ENCODE data around the gene TULP4.
A peak's percentile ranks its signal among the peaks of the same experiment; 100 is the strongest.
"Not testable (repeated sequence)": the region's sequence is repeated elsewhere in the genome, so short reads cannot be mapped to it uniquely, and the experiment has no call there.

Gene TULP4

DNA sequence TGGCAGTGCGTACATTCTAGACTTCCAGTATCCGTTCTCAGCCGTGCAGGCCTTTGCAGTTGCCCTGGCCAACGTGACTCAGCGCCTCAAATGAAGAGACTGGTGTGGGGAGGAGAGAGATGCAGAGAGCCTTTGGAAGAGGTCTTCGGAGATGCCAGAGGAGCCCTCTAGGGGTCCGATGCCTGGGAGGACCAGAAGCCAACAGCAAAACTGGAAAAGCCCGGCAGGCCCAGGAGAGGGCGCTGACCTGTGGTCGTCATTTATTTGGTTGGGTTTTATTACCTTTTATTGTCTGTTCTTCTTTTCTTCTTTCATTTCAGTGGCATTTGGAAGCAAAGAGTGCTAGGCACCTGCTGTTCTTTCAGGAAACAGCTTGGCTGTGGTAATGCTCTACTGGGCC lies 194.3 kb downstream of the TULP4 start:
- Histone ChIP-seq H3K36me3 (ENCODE audit: insufficient read depth, low read length) (peaks cover 7% of the 10 kb centered on the region; the same call in 1 of the 2 replicates), H3K9ac (ENCODE audit: low read depth, low read length) (no peak overlapping the region), H3K4me1 (ENCODE audit: insufficient read depth, low read length) (no peaks in the 10 kb centered on the region), H3K9me3 (ENCODE audit: control insufficient read depth, insufficient read depth, low read length) (no peaks in the 10 kb centered on the region)

GRCh38 chr6:158507174-158507573 lies 194.9 kb downstream of the TULP4 start:
- Histone ChIP-seq H3K9me3 (ENCODE audit: control insufficient read depth, insufficient read depth, low read length) (no peaks in the 10 kb centered on the region), H3K4me1 (ENCODE audit: insufficient read depth, low read length) (no peaks in the 10 kb centered on the region), H3K36me3 (ENCODE audit: insufficient read depth, low read length) (peaks cover 7% of the 10 kb centered on the region; the same call in 1 of the 2 replicates), H3K9ac (ENCODE audit: low read depth, low read length) (no peak overlapping the region)

DNA sequence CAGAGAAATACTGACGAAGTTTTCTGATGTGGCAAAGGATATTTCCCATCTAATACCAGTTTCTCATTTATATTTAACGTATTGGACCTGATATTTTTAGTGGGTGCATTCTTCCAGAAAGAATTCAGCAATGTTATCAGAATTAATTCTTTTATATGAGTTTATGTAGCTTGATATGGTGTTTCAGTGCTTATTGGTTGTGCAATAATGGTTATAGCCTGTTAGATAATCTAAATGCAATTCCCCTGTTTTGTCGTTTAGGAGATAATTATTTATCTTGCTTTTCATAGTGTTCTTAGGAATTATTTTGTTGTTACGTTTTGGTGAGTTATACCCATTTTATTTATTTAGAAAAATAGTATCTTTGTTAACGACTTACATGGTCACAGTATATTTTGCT lies 196.2 kb downstream of the TULP4 start:
- Histone ChIP-seq H3K9ac (ENCODE audit: low read depth, low read length) (no peak overlapping the region), H3K9me3 (ENCODE audit: control insufficient read depth, insufficient read depth, low read length) (no peaks in the 10 kb centered on the region), H3K36me3 (ENCODE audit: insufficient read depth, low read length) (peaks cover 7% of the 10 kb centered on the region; the same call in 1 of the 2 replicates), H3K4me1 (ENCODE audit: insufficient read depth, low read length) (no peaks in the 10 kb centered on the region)

GRCh38 chr6:158509465-158509864 lies 197.2 kb downstream of the TULP4 start:
- H3K4me1 ChIP-seq (ENCODE audit: insufficient read depth, low read length) = no peaks in the 10 kb centered on the region
- no peak overlapping the region for H3K9ac ChIP-seq (ENCODE audit: low read depth, low read length)
- no peaks in the 10 kb centered on the region for H3K9me3 ChIP-seq (ENCODE audit: control insufficient read depth, insufficient read depth, low read length)
- peaks cover 7% of the 10 kb centered on the region; the same call in 1 of the 2 replicates for H3K36me3 ChIP-seq (ENCODE audit: insufficient read depth, low read length)

DNA sequence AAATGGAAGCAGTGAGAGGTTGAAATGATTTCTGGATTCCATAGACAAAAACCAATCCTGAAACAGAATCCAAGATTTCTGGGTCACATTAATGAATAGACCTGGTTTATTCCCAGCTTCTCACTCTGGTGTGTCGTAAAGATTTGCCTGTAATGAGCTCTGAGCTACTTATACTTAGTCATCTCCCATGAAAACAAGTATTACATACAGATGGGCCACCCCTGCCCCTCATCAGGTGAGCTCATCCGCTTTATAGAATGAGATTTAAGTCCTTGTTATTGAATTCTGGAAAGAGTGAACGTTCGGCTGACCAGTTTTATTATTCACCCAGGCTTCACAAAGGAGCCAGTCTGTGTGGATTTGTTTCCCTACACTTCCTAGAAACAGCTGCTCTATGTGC lies 200.5 kb downstream of the TULP4 start:
- peaks cover 3% of the 10 kb centered on the region; the same call in 1 of the 2 replicates for H3K4me1 ChIP-seq (ENCODE audit: insufficient read depth, low read length)
- H3K9ac ChIP-seq (ENCODE audit: low read depth, low read length) = no peak overlapping the region
- no peaks in the 10 kb centered on the region for H3K36me3 ChIP-seq (ENCODE audit: insufficient read depth, low read length)
- H3K9me3 ChIP-seq (ENCODE audit: control insufficient read depth, insufficient read depth, low read length) = no peaks in the 10 kb centered on the region

DNA sequence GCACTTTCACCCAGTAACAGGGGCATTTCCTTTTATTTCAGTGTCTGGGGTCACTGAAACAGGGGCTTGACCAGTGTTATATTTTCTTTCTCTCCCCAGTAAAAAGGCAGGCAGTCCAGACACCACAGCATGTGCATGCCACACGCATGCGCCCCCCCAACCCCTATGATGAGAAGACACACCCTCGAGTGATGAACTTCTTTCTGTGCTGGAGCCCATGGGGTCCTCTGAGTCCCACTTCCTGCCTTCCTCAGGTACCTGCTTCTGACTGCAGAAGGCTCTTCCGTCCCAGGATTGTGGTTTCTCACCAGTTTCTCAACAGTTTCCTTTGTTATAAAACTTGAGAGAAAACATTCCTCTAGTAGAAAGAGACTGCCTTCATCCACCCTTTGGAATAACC lies 201.9 kb downstream of the TULP4 start:
- Histone ChIP-seq H3K4me1 (ENCODE audit: insufficient read depth, low read length) (peaks cover 3% of the 10 kb centered on the region; the same call in 1 of the 2 replicates), H3K9me3 (ENCODE audit: control insufficient read depth, insufficient read depth, low read length) (no peaks in the 10 kb centered on the region), H3K9ac (ENCODE audit: low read depth, low read length) (no peak overlapping the region), H3K36me3 (ENCODE audit: insufficient read depth, low read length) (no peaks in the 10 kb centered on the region)

DNA sequence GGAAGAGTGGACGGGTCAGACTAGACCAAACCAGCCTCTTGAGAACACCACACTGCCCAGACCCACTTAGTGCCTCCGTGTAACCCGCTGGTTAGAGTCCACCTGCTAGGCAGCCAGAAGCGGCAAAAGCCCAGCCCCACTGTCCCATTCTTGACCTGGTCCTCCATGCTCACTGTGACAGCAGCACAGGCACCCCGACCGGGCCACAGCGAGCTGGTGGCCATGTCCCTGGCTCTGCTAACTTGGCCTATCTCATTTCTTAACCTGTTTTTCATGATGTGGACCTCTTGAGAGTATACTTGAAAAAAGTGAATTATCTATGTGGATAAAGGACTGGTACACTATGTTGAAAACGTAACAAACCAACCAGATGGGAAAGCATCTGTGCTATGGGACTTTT lies 202.7 kb downstream of the TULP4 start:
- peaks cover 3% of the 10 kb centered on the region; the same call in 1 of the 2 replicates for H3K4me1 ChIP-seq (ENCODE audit: insufficient read depth, low read length)
- H3K9ac ChIP-seq (ENCODE audit: low read depth, low read length) = no peak overlapping the region
- H3K36me3 ChIP-seq (ENCODE audit: insufficient read depth, low read length) = no peaks in the 10 kb centered on the region
- no peaks in the 10 kb centered on the region for H3K9me3 ChIP-seq (ENCODE audit: control insufficient read depth, insufficient read depth, low read length)

- Histone ChIP-seq H3K9me3 (ENCODE audit: control insufficient read depth, insufficient read depth, low read length) (no peaks in the 10 kb centered on the region), H3K9ac (ENCODE audit: low read depth, low read length) (no peak overlapping the region), H3K36me3 (ENCODE audit: insufficient read depth, low read length) (no peaks in the 10 kb centered on the region), H3K4me1 (ENCODE audit: insufficient read depth, low read length) (peaks cover 3% of the 10 kb centered on the region; the same call in 1 of the 2 replicates)
Measured at GRCh38 chr6:158516098-158516497, 203.8 kb downstream of the TULP4 start.

DNA sequence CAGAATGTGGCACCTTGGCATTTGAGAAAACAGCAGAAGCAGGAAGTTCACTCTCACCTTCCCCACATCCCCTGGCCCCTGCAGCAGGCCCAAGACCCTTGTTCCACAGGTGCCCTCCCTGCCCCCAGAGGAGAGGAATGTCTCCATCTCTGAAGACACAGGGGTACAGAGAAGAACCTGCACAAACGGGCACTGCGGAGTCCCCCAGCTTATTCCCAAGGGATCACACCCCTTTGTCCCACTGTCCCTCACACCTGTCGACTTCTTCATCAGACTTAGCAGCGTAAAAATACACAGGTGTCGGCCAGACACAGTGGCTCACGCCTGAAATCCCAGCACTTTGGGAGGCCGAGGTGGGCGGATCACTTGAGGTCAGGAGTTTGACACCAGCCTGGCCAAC lies 204.8 kb downstream of the TULP4 start:
- Histone ChIP-seq H3K4me1 (ENCODE audit: insufficient read depth, low read length) (peaks cover 3% of the 10 kb centered on the region; the same call in 1 of the 2 replicates), H3K36me3 (ENCODE audit: insufficient read depth, low read length) (no peaks in the 10 kb centered on the region), H3K9me3 (ENCODE audit: control insufficient read depth, insufficient read depth, low read length) (no peaks in the 10 kb centered on the region), H3K9ac (ENCODE audit: low read depth, low read length) (no peak overlapping the region)

- no peaks in the 10 kb centered on the region for H3K36me3 ChIP-seq (ENCODE audit: insufficient read depth, low read length)
- H3K4me1 ChIP-seq (ENCODE audit: insufficient read depth, low read length) = peaks cover 3% of the 10 kb centered on the region; the same call in 1 of the 2 replicates
- no peak overlapping the region for H3K9ac ChIP-seq (ENCODE audit: low read depth, low read length)
- H3K9me3 ChIP-seq (ENCODE audit: control insufficient read depth, insufficient read depth, low read length) = no peaks in the 10 kb centered on the region
Measured at GRCh38 chr6:158517581-158517980, 205.3 kb downstream of the TULP4 start.

GRCh38 chr6:158518191-158519127 lies 206.2 kb downstream of the TULP4 start:
- H3K9me3 ChIP-seq (ENCODE audit: control insufficient read depth, insufficient read depth, low read length) = no peaks in the 10 kb centered on the region
- no peaks in the 10 kb centered on the region for H3K36me3 ChIP-seq (ENCODE audit: insufficient read depth, low read length)
- H3K9ac ChIP-seq (ENCODE audit: low read depth, low read length) = peak overlapping the region; percentile 66
- peaks cover 3% of the 10 kb centered on the region; the same call in 1 of the 2 replicates for H3K4me1 ChIP-seq (ENCODE audit: insufficient read depth, low read length)

- peaks cover 3% of the 10 kb centered on the region; the same call in 1 of the 2 replicates for H3K4me1 ChIP-seq (ENCODE audit: insufficient read depth, low read length)
Measured at GRCh38 chr6:158519300-158519699, 207.0 kb downstream of the TULP4 start.

DNA sequence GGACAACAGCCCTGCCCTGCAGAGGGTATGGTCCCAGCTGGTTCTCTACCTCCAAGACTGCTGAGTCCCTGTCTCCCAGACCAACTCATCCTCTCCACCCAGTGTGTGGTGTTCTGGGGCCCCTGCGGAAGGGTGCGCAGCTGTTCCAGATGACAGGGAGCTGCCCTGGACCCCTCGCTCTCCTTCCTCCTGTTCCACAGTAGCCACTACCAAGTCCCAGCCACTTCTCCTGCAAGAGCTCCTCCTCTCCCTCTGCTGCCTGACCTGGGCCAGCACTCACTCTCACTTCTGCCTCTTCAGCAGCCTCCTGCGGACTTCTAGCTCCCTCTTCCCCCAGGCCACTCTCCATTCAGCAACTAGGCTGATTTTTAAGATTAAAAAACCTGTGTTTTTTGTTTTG lies 207.5 kb downstream of the TULP4 start:
- H3K9me3 ChIP-seq (ENCODE audit: control insufficient read depth, insufficient read depth, low read length) = no peaks in the 10 kb centered on the region
- H3K36me3 ChIP-seq (ENCODE audit: insufficient read depth, low read length) = no peaks in the 10 kb centered on the region
- peaks cover 3% of the 10 kb centered on the region; the same call in 1 of the 2 replicates for H3K4me1 ChIP-seq (ENCODE audit: insufficient read depth, low read length)
- no peak overlapping the region for H3K9ac ChIP-seq (ENCODE audit: low read depth, low read length)

More at GRCh38 chr6:158519300-158519699, 207.0 kb downstream of the TULP4 start:
- Histone ChIP-seq H3K36me3 (ENCODE audit: insufficient read depth, low read length) (no peaks in the 10 kb centered on the region), H3K9ac (ENCODE audit: low read depth, low read length) (no peak overlapping the region), H3K9me3 (ENCODE audit: control insufficient read depth, insufficient read depth, low read length) (no peaks in the 10 kb centered on the region)

- H3K4me1 ChIP-seq (ENCODE audit: insufficient read depth, low read length); H3K9ac ChIP-seq (ENCODE audit: low read depth, low read length); H3K36me3 ChIP-seq (ENCODE audit: insufficient read depth, low read length); H3K9me3 ChIP-seq (ENCODE audit: control insufficient read depth, insufficient read depth, low read length): not testable (repeated sequence)
Measured at GRCh38 chr6:158520975-158521374, 208.7 kb downstream of the TULP4 start.

DNA sequence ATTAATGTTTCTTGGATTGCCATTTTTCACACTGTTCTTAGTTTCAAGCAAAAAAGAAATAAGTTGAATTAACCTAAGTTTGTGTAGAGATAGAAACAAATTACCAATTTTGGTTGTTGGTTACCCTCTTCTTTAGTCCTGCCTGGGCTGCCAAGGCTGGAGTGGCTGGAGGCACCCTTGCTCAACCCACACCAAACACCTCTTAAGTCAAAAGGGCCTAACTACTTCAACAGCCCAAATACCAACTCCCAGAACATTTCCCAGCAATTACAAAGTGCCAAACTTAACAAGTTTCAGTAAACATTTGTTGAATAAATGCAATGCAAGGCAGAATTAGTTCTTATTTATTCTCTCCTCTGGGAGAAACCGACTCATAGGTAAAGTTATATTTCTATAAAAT lies 209.5 kb downstream of the TULP4 start:
- Histone ChIP-seq H3K36me3 (ENCODE audit: insufficient read depth, low read length) (no peaks in the 10 kb centered on the region), H3K9me3 (ENCODE audit: control insufficient read depth, insufficient read depth, low read length) (no peaks in the 10 kb centered on the region), H3K9ac (ENCODE audit: low read depth, low read length) (no peak overlapping the region), H3K4me1 (ENCODE audit: insufficient read depth, low read length) (peaks cover 3% of the 10 kb centered on the region; the same call in 1 of the 2 replicates)
